Measurements from ENCODE around the gene HOXA2.

Gene HOXA2

GRCh38 chr7:27078616-27079233 is 23.8 kb downstream of the HOXA2 start:
- DNase-seq, result no peak

GRCh38 chr7:27073076-27073475 is 29.4 kb downstream of the HOXA2 start:
- DNase-seq, result no peak

- no peak for DNase-seq
Measured at GRCh38 chr7:27071622-27072390, 30.7 kb downstream of the HOXA2 start.

- no peak for DNase-seq
Measured at GRCh38 chr7:27068259-27068658, 34.2 kb downstream of the HOXA2 start.

GRCh38 chr7:27066148-27066547 is 36.3 kb downstream of the HOXA2 start:
- DNase-seq, result no peak

- DNase-seq, result no peak
Measured at GRCh38 chr7:27065709-27066108, 36.8 kb downstream of the HOXA2 start.

GRCh38 chr7:27064661-27065060 is 37.8 kb downstream of the HOXA2 start:
- no peak for DNase-seq

- DNase-seq, result no peak
Measured at GRCh38 chr7:27064159-27064558, 38.3 kb downstream of the HOXA2 start.

- DNase-seq, result no peak
Measured at GRCh38 chr7:27062946-27063345, 39.5 kb downstream of the HOXA2 start.

- no peak for DNase-seq
Measured at GRCh38 chr7:27053153-27053552, 49.3 kb downstream of the HOXA2 start.

- no peak for DNase-seq
Measured at GRCh38 chr7:27051451-27051850, 51.0 kb downstream of the HOXA2 start.

Measured in right kidney (tissue), 1 donor.